Measurements from ENCODE around the gene SDK1. TPM values are rescaled to one million over a fixed set of nuclear protein-coding genes. Genes with fewer than 3 reads are reported as not detected.
A peak's percentile ranks its signal among the peaks of the same experiment; 100 is the strongest.
"Not testable (repeated sequence)": the region's sequence is repeated elsewhere in the genome, so short reads cannot be mapped to it uniquely, and the experiment has no call there.

Gene SDK1
- total RNA-seq, 1 experiment from 2014 or later = 6.0 TPM

GRCh38 chr7:4214291-4215155 is 913.5 kb downstream of the SDK1 start:
- Histone ChIP-seq H3K9me3 (replicated peaks) (no peaks in the 10 kb centered on the region), H3K4me1 (peaks cover 4% of the 10 kb centered on the region; the same call in 1 of the 2 replicates)
- DNase-seq = no peak

GRCh38 chr7:4215176-4215720 is 914.2 kb downstream of the SDK1 start:
- Histone ChIP-seq H3K27ac (no peak overlapping the region), H3K9me3 (replicated peaks) (no peaks in the 10 kb centered on the region), H3K27me3 (no peaks in the 10 kb centered on the region), H3K4me1 (peaks cover 4% of the 10 kb centered on the region; the same call in 1 of the 2 replicates), H3K4me3 (no peak overlapping the region), H3K36me3 (no peaks in the 10 kb centered on the region)
- DNase-seq = no peak

More at GRCh38 chr7:4214291-4215155, 913.5 kb downstream of the SDK1 start:
- Histone ChIP-seq H3K4me3 (no peak overlapping the region), H3K36me3 (no peaks in the 10 kb centered on the region), H3K27me3 (no peaks in the 10 kb centered on the region), H3K27ac (no peak overlapping the region)

- Histone ChIP-seq H3K9me3 (replicated peaks) (no peaks in the 10 kb centered on the region), H3K27ac (no peak overlapping the region), H3K27me3 (no peaks in the 10 kb centered on the region), H3K36me3 (no peaks in the 10 kb centered on the region), H3K4me1 (peaks cover 4% of the 10 kb centered on the region; the same call in 1 of the 2 replicates), H3K4me3 (no peak overlapping the region)
- DNase-seq = peak; percentile 64 to 71
These were observed 915.0 kb downstream of the SDK1 start for GRCh38 chr7:4216016-4216415.

GRCh38 chr7:4217126-4217660 is 916.1 kb downstream of the SDK1 start:
- not testable (repeated sequence) for H3K4me1 ChIP-seq; H3K27me3 ChIP-seq; H3K27ac ChIP-seq; H3K4me3 ChIP-seq; H3K9me3 ChIP-seq (replicated peaks); DNase-seq; H3K36me3 ChIP-seq

GRCh38 chr7:4218481-4218880 is 917.4 kb downstream of the SDK1 start:
- no peak for DNase-seq
- H3K36me3 ChIP-seq = no peaks in the 10 kb centered on the region
- no peak overlapping the region for H3K27ac ChIP-seq
- H3K4me3 ChIP-seq = no peak overlapping the region
- no peaks in the 10 kb centered on the region for H3K9me3 ChIP-seq (replicated peaks)
- H3K27me3 ChIP-seq = no peaks in the 10 kb centered on the region
- H3K4me1 ChIP-seq = peaks cover 4% of the 10 kb centered on the region; the same call in 1 of the 2 replicates

GRCh38 chr7:4220011-4220410 is 919.0 kb downstream of the SDK1 start:
- Histone ChIP-seq H3K4me1 (peaks cover 4% of the 10 kb centered on the region; the same call in 1 of the 2 replicates), H3K27me3 (no peaks in the 10 kb centered on the region), H3K9me3 (replicated peaks) (no peaks in the 10 kb centered on the region), H3K27ac (no peak overlapping the region), H3K4me3 (no peak overlapping the region), H3K36me3 (no peaks in the 10 kb centered on the region)
- no peak for DNase-seq

GRCh38 chr7:4221043-4221442 is 920.0 kb downstream of the SDK1 start:
- H3K27ac ChIP-seq = no peak overlapping the region
- H3K27me3 ChIP-seq = no peaks in the 10 kb centered on the region
- H3K4me1 ChIP-seq = no peaks in the 10 kb centered on the region; the same call in 1 of the 2 replicates
- no peak for DNase-seq
- no peaks in the 10 kb centered on the region for H3K36me3 ChIP-seq
- H3K9me3 ChIP-seq (replicated peaks) = no peaks in the 10 kb centered on the region
- no peak overlapping the region for H3K4me3 ChIP-seq

- Histone ChIP-seq H3K4me1 (no peaks in the 10 kb centered on the region), H3K4me3 (no peak overlapping the region), H3K36me3 (no peaks in the 10 kb centered on the region), H3K9me3 (replicated peaks) (no peaks in the 10 kb centered on the region), H3K27ac (no peak overlapping the region), H3K27me3 (no peaks in the 10 kb centered on the region)
- no peak for DNase-seq
These were observed 921.6 kb downstream of the SDK1 start for GRCh38 chr7:4222676-4223075.

GRCh38 chr7:4225361-4225771 is 924.3 kb downstream of the SDK1 start:
- DNase-seq = no peak
- H3K27me3 ChIP-seq = no peaks in the 10 kb centered on the region
- no peak overlapping the region for H3K4me3 ChIP-seq
- no peaks in the 10 kb centered on the region for H3K9me3 ChIP-seq (replicated peaks)
- H3K27ac ChIP-seq = no peak overlapping the region
- H3K4me1 ChIP-seq = 0 out of 2 replicates have a peak, but pooled peaks cover 3% of the 10 kb centered on the region
- H3K36me3 ChIP-seq = no peaks in the 10 kb centered on the region

GRCh38 chr7:4225881-4226523 is 925.0 kb downstream of the SDK1 start:
- Histone ChIP-seq H3K4me3 (no peak overlapping the region), H3K36me3 (no peaks in the 10 kb centered on the region), H3K9me3 (replicated peaks) (no peaks in the 10 kb centered on the region), H3K4me1 (0 out of 2 replicates have a peak, but pooled peaks cover 3% of the 10 kb centered on the region), H3K27ac (no peak overlapping the region), H3K27me3 (0 out of 2 replicates have a peak, but pooled peaks cover 2% of the 10 kb centered on the region)
- DNase-seq = no peak

- H3K36me3 ChIP-seq = no peaks in the 10 kb centered on the region
- 0 out of 2 replicates have a peak, but pooled peaks cover 3% of the 10 kb centered on the region for H3K4me1 ChIP-seq
- DNase-seq = no peak
- H3K27ac ChIP-seq = no peak overlapping the region
- 0 out of 2 replicates have a peak, but pooled peaks cover 2% of the 10 kb centered on the region for H3K27me3 ChIP-seq
- no peak overlapping the region for H3K4me3 ChIP-seq
- no peaks in the 10 kb centered on the region for H3K9me3 ChIP-seq (replicated peaks)
These were observed 925.5 kb downstream of the SDK1 start for GRCh38 chr7:4226524-4226882.

GRCh38 chr7:4227105-4228010 is 926.3 kb downstream of the SDK1 start:
- 0 out of 2 replicates have a peak, but pooled peaks cover 2% of the 10 kb centered on the region for H3K27me3 ChIP-seq
- peak; percentile 69 to 75 for DNase-seq
- no peaks in the 10 kb centered on the region for H3K36me3 ChIP-seq
- H3K9me3 ChIP-seq (replicated peaks) = no peaks in the 10 kb centered on the region
- no peak overlapping the region for H3K27ac ChIP-seq
- H3K4me1 ChIP-seq = 0 out of 2 replicates have a peak, but pooled peaks cover 3% of the 10 kb centered on the region
- H3K4me3 ChIP-seq = no peak overlapping the region

GRCh38 chr7:4230352-4230751 is 929.3 kb downstream of the SDK1 start:
- Histone ChIP-seq H3K27ac (no peak overlapping the region), H3K36me3 (no peaks in the 10 kb centered on the region), H3K9me3 (replicated peaks) (no peaks in the 10 kb centered on the region), H3K27me3 (0 out of 2 replicates have a peak, but pooled peaks cover 2% of the 10 kb centered on the region), H3K4me3 (no peak overlapping the region), H3K4me1 (0 out of 2 replicates have a peak, but pooled peaks cover 3% of the 10 kb centered on the region)
- no peak for DNase-seq

- H3K36me3 ChIP-seq = no peaks in the 10 kb centered on the region
- H3K4me1 ChIP-seq = 0 out of 2 replicates have a peak, but pooled peaks cover under 1% of the 10 kb centered on the region
- H3K27me3 ChIP-seq = 0 out of 2 replicates have a peak, but pooled peaks cover 2% of the 10 kb centered on the region
- DNase-seq = no peak
- no peak overlapping the region for H3K27ac ChIP-seq
- H3K4me3 ChIP-seq = no peak overlapping the region
- no peaks in the 10 kb centered on the region for H3K9me3 ChIP-seq (replicated peaks)
These were observed 932.1 kb downstream of the SDK1 start for GRCh38 chr7:4233146-4233545.

Data from SJCRH30 (cell line).